ENCODE data around the gene ANKRD44. TPM values are rescaled to one million over a fixed set of nuclear protein-coding genes. Genes with fewer than 3 reads are reported as not detected.

The ANKRD44 gene
- total RNA-seq, 1 donor from 2014 or later = 14.2 TPM

DNA sequence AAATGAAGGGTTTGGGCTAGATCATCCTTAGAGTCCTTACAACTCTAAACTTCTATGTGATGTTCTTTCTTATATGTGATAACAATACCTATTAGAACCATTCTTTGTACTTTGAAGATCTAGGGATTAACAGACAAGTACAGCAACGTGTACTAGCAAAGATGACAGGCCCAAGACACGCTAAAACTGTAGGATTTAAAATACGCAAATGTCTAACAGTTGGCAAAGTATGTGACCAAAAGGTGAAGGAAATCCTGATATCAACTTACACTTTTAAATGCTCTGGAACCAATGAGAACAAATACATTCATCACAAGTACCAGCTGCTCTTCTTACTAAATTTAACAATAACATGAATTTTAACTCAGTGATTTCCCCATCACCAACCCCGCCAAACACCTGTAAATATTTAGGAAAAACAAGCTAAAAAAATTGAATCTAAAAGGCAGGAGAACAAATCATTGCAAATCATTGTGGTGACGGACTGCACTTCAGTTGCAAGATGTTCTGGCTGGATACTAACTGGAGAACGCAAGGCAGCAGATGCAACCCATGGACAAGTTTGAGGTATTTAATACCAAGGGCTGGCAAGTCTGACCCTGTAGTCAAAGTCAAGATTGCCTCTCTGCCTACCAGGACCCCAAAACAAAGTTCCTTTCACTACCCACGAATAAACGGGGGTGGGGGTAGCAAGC, 1.4 kb downstream of the ANKRD44 start:
- Mint-ChIP-seq H3K4me1 (ENCODE audit: unreplicated experiment) (peaks cover 26% of the 10 kb centered on the region), H3K9me3 (no peaks in the 10 kb centered on the region), H3K4me3 (peak overlapping the region; percentile 91), H3K27ac (peak overlapping the region; percentile 56), H3K27me3 (peaks cover 47% of the 10 kb centered on the region), H3K36me3 (no peaks in the 10 kb centered on the region)
- TF ChIP-seq, protein P1, sequence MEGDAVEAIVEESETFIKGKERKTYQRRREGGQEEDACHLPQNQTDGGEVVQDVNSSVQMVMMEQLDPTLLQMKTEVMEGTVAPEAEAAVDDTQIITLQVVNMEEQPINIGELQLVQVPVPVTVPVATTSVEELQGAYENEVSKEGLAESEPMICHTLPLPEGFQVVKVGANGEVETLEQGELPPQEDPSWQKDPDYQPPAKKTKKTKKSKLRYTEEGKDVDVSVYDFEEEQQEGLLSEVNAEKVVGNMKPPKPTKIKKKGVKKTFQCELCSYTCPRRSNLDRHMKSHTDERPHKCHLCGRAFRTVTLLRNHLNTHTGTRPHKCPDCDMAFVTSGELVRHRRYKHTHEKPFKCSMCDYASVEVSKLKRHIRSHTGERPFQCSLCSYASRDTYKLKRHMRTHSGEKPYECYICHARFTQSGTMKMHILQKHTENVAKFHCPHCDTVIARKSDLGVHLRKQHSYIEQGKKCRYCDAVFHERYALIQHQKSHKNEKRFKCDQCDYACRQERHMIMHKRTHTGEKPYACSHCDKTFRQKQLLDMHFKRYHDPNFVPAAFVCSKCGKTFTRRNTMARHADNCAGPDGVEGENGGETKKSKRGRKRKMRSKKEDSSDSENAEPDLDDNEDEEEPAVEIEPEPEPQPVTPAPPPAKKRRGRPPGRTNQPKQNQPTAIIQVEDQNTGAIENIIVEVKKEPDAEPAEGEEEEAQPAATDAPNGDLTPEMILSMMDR (conservative IDR thresholded peaks at IDR 0.05) = no peak
- no peak for DNase-seq (ENCODE audit: extremely low spot score, unreplicated experiment)

GRCh38 chr2:197308585-197308984, 2.0 kb downstream of the ANKRD44 start:
- Mint-ChIP-seq H3K4me3 (peak overlapping the region; percentile 91), H3K36me3 (no peaks in the 10 kb centered on the region), H3K4me1 (ENCODE audit: unreplicated experiment) (peaks cover 26% of the 10 kb centered on the region), H3K27ac (no peak overlapping the region), H3K27me3 (peaks cover 47% of the 10 kb centered on the region), H3K9me3 (no peaks in the 10 kb centered on the region)
- no peak for DNase-seq (ENCODE audit: extremely low spot score, unreplicated experiment)
- TF ChIP-seq, protein P1 (conservative IDR thresholded peaks at IDR 0.05) = no peak

- TF ChIP-seq, protein P1 (conservative IDR thresholded peaks at IDR 0.05) = no peak
- Mint-ChIP-seq H3K4me3 (peak overlapping the region; percentile 91), H3K27me3 (peaks cover 45% of the 10 kb centered on the region), H3K27ac (no peak overlapping the region), H3K36me3 (no peaks in the 10 kb centered on the region), H3K4me1 (ENCODE audit: unreplicated experiment) (peaks cover 26% of the 10 kb centered on the region), H3K9me3 (no peaks in the 10 kb centered on the region)
- DNase-seq (ENCODE audit: extremely low spot score, unreplicated experiment) = no peak
Measured at GRCh38 chr2:197307933-197308521, 2.6 kb downstream of the ANKRD44 start.

DNA sequence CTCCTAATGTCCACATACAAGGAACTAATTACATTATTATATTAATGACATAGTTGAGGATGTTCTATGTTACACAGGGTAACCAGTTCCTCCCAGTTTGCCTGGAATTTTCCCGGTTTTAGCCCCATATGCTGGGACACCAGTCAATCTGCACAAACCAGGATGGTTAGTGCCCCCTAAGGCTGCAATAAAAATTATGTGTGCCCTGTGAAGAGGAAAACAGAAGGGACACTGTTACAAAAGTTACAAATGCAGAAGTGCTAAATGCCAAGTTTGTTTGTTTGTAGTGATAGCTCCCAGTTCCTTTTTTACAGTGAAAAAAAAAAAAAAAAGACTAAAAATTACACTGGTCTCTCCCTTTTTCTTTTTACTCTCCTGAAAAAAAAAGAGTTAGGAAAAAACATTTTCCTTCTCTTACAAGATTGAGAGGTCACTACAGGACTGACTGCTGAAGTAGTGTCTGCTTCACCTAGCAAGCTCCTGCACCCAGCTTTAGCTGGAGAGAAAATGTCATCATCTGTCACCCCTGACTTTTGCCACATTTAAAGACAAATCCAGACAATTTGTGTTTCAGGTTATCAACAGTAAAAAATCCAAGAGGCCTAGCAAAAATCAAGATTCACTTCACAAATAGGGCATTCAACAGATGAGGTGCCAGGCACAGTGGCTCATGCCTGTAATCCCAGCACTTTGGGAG, 3.2 kb downstream of the ANKRD44 start:
- DNase-seq (ENCODE audit: extremely low spot score, unreplicated experiment) = no peak
- Mint-ChIP-seq H3K4me1 (ENCODE audit: unreplicated experiment) (peaks cover 26% of the 10 kb centered on the region), H3K27ac (no peak overlapping the region), H3K4me3 (no peak overlapping the region), H3K36me3 (no peaks in the 10 kb centered on the region), H3K27me3 (peaks cover 39% of the 10 kb centered on the region), H3K9me3 (no peaks in the 10 kb centered on the region)
- TF ChIP-seq, protein P1 (conservative IDR thresholded peaks at IDR 0.05) = peak; percentile 21

GRCh38 chr2:197306696-197307040, 3.9 kb downstream of the ANKRD44 start:
- Mint-ChIP-seq H3K4me3 (no peak overlapping the region), H3K27ac (no peak overlapping the region), H3K36me3 (no peaks in the 10 kb centered on the region), H3K27me3 (peaks cover 32% of the 10 kb centered on the region), H3K4me1 (ENCODE audit: unreplicated experiment) (peaks cover 24% of the 10 kb centered on the region), H3K9me3 (no peaks in the 10 kb centered on the region)
- TF ChIP-seq, protein P1 (conservative IDR thresholded peaks at IDR 0.05) = no peak
- no peak for DNase-seq (ENCODE audit: extremely low spot score, unreplicated experiment)
